Fibroblast of skin of abdomen (primary cell): ENCODE results near the gene LENEP.

Source experiments
- DNase-seq: peaks from one replicate; pipeline ENCODE4 v3.0.0-alpha.2; 2013

The LENEP gene

GRCh38 chr1:154999571-155000410, 6.4 kb downstream of the LENEP start:
- no peak for DNase-seq

GRCh38 chr1:155000411-155000725, 7.0 kb downstream of the LENEP start:
- DNase-seq, result no peak

GRCh38 chr1:155000726-155001424, 7.5 kb downstream of the LENEP start:
- DNase-seq, result peak; percentile 86

- DNase-seq, result no peak
Measured at GRCh38 chr1:155001425-155001674, 8.0 kb downstream of the LENEP start.

GRCh38 chr1:155001675-155002463, 8.5 kb downstream of the LENEP start:
- peak; percentile 99 for DNase-seq

GRCh38 chr1:155002464-155003226, 9.3 kb downstream of the LENEP start, which contains the start of gene ZBTB7B:
ZBTB7B (plus strand) TSS chr1:155002802; CDS start chr1:155014661, 11,859 bp downstream.
- no peak for DNase-seq

GRCh38 chr1:155003227-155003765, 9.9 kb downstream of the LENEP start:
- no peak for DNase-seq

GRCh38 chr1:155003766-155004351, 10.5 kb downstream of the LENEP start:
- peak; percentile 40 for DNase-seq

GRCh38 chr1:155004352-155005075, 11.1 kb downstream of the LENEP start:
- DNase-seq, result no peak

- DNase-seq, result no peak
Measured at GRCh38 chr1:155005076-155006011, 12.0 kb downstream of the LENEP start.

GRCh38 chr1:155006601-155007101, 13.3 kb downstream of the LENEP start:
- DNase-seq, result no peak

- no peak for DNase-seq
Measured at GRCh38 chr1:155007251-155007828, 14.0 kb downstream of the LENEP start.

GRCh38 chr1:155008015-155008941, 14.9 kb downstream of the LENEP start:
- DNase-seq, result no peak

GRCh38 chr1:155009221-155009711, 15.9 kb downstream of the LENEP start:
- no peak for DNase-seq

- DNase-seq, result no peak
Measured at GRCh38 chr1:155009742-155010141, 16.4 kb downstream of the LENEP start.

GRCh38 chr1:155010211-155010918, 17.0 kb downstream of the LENEP start:
- no peak for DNase-seq

- DNase-seq, result no peak
Measured at GRCh38 chr1:155011004-155011416, 17.6 kb downstream of the LENEP start.
